GM23338 (cell line): ENCODE measurements around the gene MRRF. TPM values are rescaled to one million over a fixed set of nuclear protein-coding genes. Genes with fewer than 3 reads are reported as not detected.

ENCODE experiments used
- polyA plus RNA-seq: library from polyadenylated mRNA; unstranded; fragments of >200 nt; fragmentation: Nextera tagmentation; extraction: Ambion mirVana; gene quantifications from 2 replicates; pipeline ENCODE4 v1.2.1, GENCODE V29; 2016
- small RNA-seq: library from RNA; depleted of rRNA; stranded (forward); fragments of <200 nt; gene quantifications from one replicate; pipeline ENCODE3, GENCODE V24; 2014; ENCODE audit warnings: low replicate concordance
- total RNA-seq: library from RNA; depleted of rRNA; stranded (reverse); fragments of >200 nt; shearing (Covaris generic); gene quantifications from 2 replicates; pipeline ENCODE4 v1.2.3, GENCODE V29; 2014; rRNA removed

Gene MRRF
- total and polyA plus RNA-seq, 2 experiments from 2014 or later: 27.8 to 32.7 TPM

Small RNA genes lying within 50 kb of the gene (small RNA-seq; reads per million reads assigned to genes)
- not detected for gene AL162424.1

Other genes with a start within 250 kb of the MRRF start
- gene TTLL11, start 171.6 kb upstream of the MRRF start, total RNA-seq: 1.4 and 1.7 TPM in 2 replicates
- 0.37 and 0.57 TPM in 2 replicates for gene TTLL11, start 171.6 kb upstream of the MRRF start, polyA plus RNA-seq
- 36.6 and 39.7 TPM in 2 replicates for gene NDUFA8, start 105.1 kb upstream of the MRRF start, total RNA-seq
- gene NDUFA8, start 105.1 kb upstream of the MRRF start, polyA plus RNA-seq: 139 and 144 TPM in 2 replicates
- not detected in 2 replicates for gene MORN5, start 105.0 kb upstream of the MRRF start, total RNA-seq
- not detected in 2 replicates for gene MORN5, start 105.0 kb upstream of the MRRF start, polyA plus RNA-seq
- gene LHX6, start 35.9 kb upstream of the MRRF start, total RNA-seq: 1.0 and 1.3 TPM in 2 replicates
- gene LHX6, start 35.9 kb upstream of the MRRF start, polyA plus RNA-seq: 1.2 and 1.3 TPM in 2 replicates
- 9.3 and 9.9 TPM in 2 replicates for gene RBM18, start within 50 bp of the MRRF start, total RNA-seq
- 23.2 and 25.5 TPM in 2 replicates for gene RBM18, start within 50 bp of the MRRF start, polyA plus RNA-seq
- gene PTGS1, start 106.1 kb downstream of the MRRF start, total RNA-seq: 1.0 and 1.3 TPM in 2 replicates
- 0.10 and 0.48 TPM in 2 replicates for gene PTGS1, start 106.1 kb downstream of the MRRF start, polyA plus RNA-seq
- not detected in 2 replicates for gene OR1J1, start 213.0 kb downstream of the MRRF start, total RNA-seq
- gene OR1J1, start 213.0 kb downstream of the MRRF start, polyA plus RNA-seq: not detected in 2 replicates
- not detected in 2 replicates for gene OR1J2, start 245.9 kb downstream of the MRRF start, total RNA-seq
- not detected in 2 replicates for gene OR1J2, start 245.9 kb downstream of the MRRF start, polyA plus RNA-seq